HCT116 (cell line): ENCODE measurements around the gene UBR2.

ENCODE experiments used
- CTCF ChIP-seq, 3 experiments: fragments of 200-600 bp in 1 of 3; sonication (generic) in 1 of 3; IDR thresholded peaks in 2 of 3; conservative IDR thresholded peaks in 1 of 3; 2 replicates each; pipeline ENCODE4 v1.5.1; 2012 to 2017; ENCODE audit warnings: low read depth in 2 of 3, low read length in 2 of 3, antibody characterized with exemption in 1 of 3, borderline replicate concordance in 1 of 3, control low read depth in 1 of 3, mild to moderate bottlenecking in 1 of 3, mixed read lengths in 1 of 3, mixed run types in 1 of 3, moderate library complexity in 1 of 3; ENCODE audit not compliant: insufficient read depth in 1 of 3
- EZH2 ChIP-seq: fragments of 200-600 bp; sonication (generic); IDR thresholded peaks from 2 replicates; pipeline ENCODE4 v1.6.1; 2017; ENCODE audit warnings: antibody characterized with exemption, mixed run types
- JUND ChIP-seq: IDR thresholded peaks from 2 replicates; pipeline ENCODE4 v1.6.1; 2012
- POLR2A ChIP-seq: IDR thresholded peaks from 2 replicates; pipeline ENCODE4 v1.7.0; 2011; ENCODE audit warnings: borderline replicate concordance; ENCODE audit not compliant: insufficient read depth, insufficient read length; ENCODE audit errors: extremely low read depth
- RAD21 ChIP-seq: IDR thresholded peaks from 2 replicates; pipeline ENCODE4 v1.6.1; 2012; ENCODE audit warnings: low read depth, mild to moderate bottlenecking
- REST ChIP-seq: IDR thresholded peaks from 2 replicates; pipeline ENCODE4 v1.6.1; 2012; ENCODE audit warnings: low read depth
- SP1 ChIP-seq: IDR thresholded peaks from 2 replicates; pipeline ENCODE4 v1.6.1; 2012; ENCODE audit warnings: low read depth
- TCF7L2 ChIP-seq: IDR thresholded peaks from 2 replicates; pipeline ENCODE4 v1.7.0; 2011; ENCODE audit warnings: borderline replicate concordance, inconsistent platforms; ENCODE audit not compliant: insufficient read depth, insufficient read length; ENCODE audit errors: extremely low read depth
- YY1 ChIP-seq: IDR thresholded peaks from 2 replicates; pipeline ENCODE4 v1.6.1; 2011; ENCODE audit warnings: low read length, low read depth, moderate library complexity, mild to moderate bottlenecking; ENCODE audit not compliant: insufficient replicate concordance; ENCODE audit errors: extremely low read depth
- ZFX ChIP-seq: fragments of 450-650 bp; IDR thresholded peaks from 2 replicates; pipeline ENCODE4 v1.6.1; 2017
- ZNF274 ChIP-seq: fragments of 200-500 bp; sonication (Bioruptor generic); IDR thresholded peaks from 2 replicates; pipeline ENCODE4 v1.6.1; 2014; ENCODE audit warnings: mild to moderate bottlenecking, low read depth, low read length, inconsistent platforms

- TF ChIP-seq YY1 (no peak), CTCF (IDR thresholded peaks at IDR 0.05 in 2 of 3, conservative IDR thresholded peaks at IDR 0.05 in 1 of 3; ENCODE audit: borderline replicate concordance in 1 of 3, insufficient read depth in 1 of 3, low read depth in 2 of 3, low read length in 2 of 3) (no peak), REST (no peak), ZNF274 (no peak), RAD21 (no peak), ZFX (no peak), EZH2 (no peak), TCF7L2 (no peak), POLR2A (no peak), JUND (no peak), SP1 (no peak)
These were observed 90.0 kb downstream of the UBR2 start for GRCh38 chr6:42653851-42654250.
